ENCODE results near the gene MMP24OS.

The MMP24OS gene

GRCh38 chr20:35305682-35306556 lies 28.0 kb upstream of the MMP24OS start:
- DNase-seq = no peak

GRCh38 chr20:35304956-35305355 lies 27.0 kb upstream of the MMP24OS start:
- no peak for DNase-seq

GRCh38 chr20:35303735-35304491 lies 26.0 kb upstream of the MMP24OS start:
- peak; percentile 79 for DNase-seq

- DNase-seq = no peak
These were observed 25.4 kb upstream of the MMP24OS start for GRCh38 chr20:35303382-35303734.

- DNase-seq = no peak
These were observed 24.8 kb upstream of the MMP24OS start for GRCh38 chr20:35302421-35303335.

GRCh38 chr20:35301426-35301825 lies 23.5 kb upstream of the MMP24OS start:
- no peak for DNase-seq

GRCh38 chr20:35300469-35301262 lies 22.7 kb upstream of the MMP24OS start:
- DNase-seq = no peak

- no peak for DNase-seq
These were observed 21.9 kb upstream of the MMP24OS start for GRCh38 chr20:35299780-35300179.

GRCh38 chr20:35298264-35298663 lies 20.3 kb upstream of the MMP24OS start:
- no peak for DNase-seq

- DNase-seq = no peak
These were observed 19.8 kb upstream of the MMP24OS start for GRCh38 chr20:35297740-35298139.

GRCh38 chr20:35297155-35297554 lies 19.2 kb upstream of the MMP24OS start:
- no peak for DNase-seq

- no peak for DNase-seq
These were observed 18.2 kb upstream of the MMP24OS start for GRCh38 chr20:35296101-35296554.

- no peak for DNase-seq
These were observed 17.8 kb upstream of the MMP24OS start for GRCh38 chr20:35295674-35296073.

GRCh38 chr20:35295058-35295457 lies 17.1 kb upstream of the MMP24OS start:
- no peak for DNase-seq

GRCh38 chr20:35294293-35294685 lies 16.4 kb upstream of the MMP24OS start:
- DNase-seq = no peak

GRCh38 chr20:35293303-35294292 lies 15.7 kb upstream of the MMP24OS start:
- no peak for DNase-seq

GRCh38 chr20:35292504-35293285 lies 14.8 kb upstream of the MMP24OS start:
- DNase-seq = no peak

- DNase-seq = no peak
These were observed 14.0 kb upstream of the MMP24OS start, which contains the start of gene FAM83C for GRCh38 chr20:35291654-35292503. TSS of gene FAM83C (minus strand) at chr20:35292425. CDS start at chr20:35292304, 121 bp downstream.

- no peak for DNase-seq
These were observed 13.0 kb upstream of the MMP24OS start for GRCh38 chr20:35290887-35291417.
